K562 (cell line): ENCODE results near the gene PACSIN3. TPM values are rescaled to one million over a fixed set of nuclear protein-coding genes. Genes with fewer than 3 reads are reported as not detected.

ENCODE experiments used
- ATAC-seq: fragments of 200-7000 bp; cut with Tn5 transposase; 3 replicates; pipeline ENCODE4 v1.9.1; 2020; ENCODE audit warnings: moderate library complexity
- BruUV-seq: library from RNA; stranded (reverse); fragments of 400-500 nt; replicated peaks from 2 replicates; lab custom pipeline; 2021; lab: Mats Ljungman, UMichigan
- CTCF ChIA-PET: fragments of 300-600 bp; formaldehyde crosslinking; extraction: SDS; loops from one replicate; lab custom pipeline; 2021; ENCODE audit warnings: low intra/inter-chr PET ratio; lab: Yijun Ruan, JAX
- POLR2A ChIA-PET: fragments of 300-600, 350-650 bp; sonication (Branson Sonifier 250); formaldehyde crosslinking; extraction: SDS; loops from one replicate; lab custom pipeline; 2021; ENCODE audit warnings: antibody characterized with exemption, inconsistent platforms; lab: Yijun Ruan, JAX
- DNase-seq, 4 experiments: peaks; one replicate each; pipeline versions ENCODE4 v3.0.0 to v3.0.0-alpha.2; 2011 to 2018; ENCODE audit warnings: low spot score in 3 of 4, mixed read lengths in 3 of 4; ENCODE audit errors: extremely low read depth in 1 of 4
- FAIRE-seq: peaks from 2 replicates; lab custom pipeline; 2011; peaks lifted over from hg19 to GRCh38; lab: Jason Lieb, UNC
- H2AFZ ChIP-seq: 2 replicates; pipeline ENCODE4 v1.6.0; 2011; ENCODE audit warnings: low read depth, low read length, control low read depth, inconsistent platforms
- H3K27ac ChIP-seq: fragments of 200-600 bp; 3 replicates; pipeline ENCODE4 v1.8.0; 2011; ENCODE audit warnings: low read depth, mild to moderate bottlenecking, control low read depth, inconsistent platforms, low read length, moderate library complexity, mixed read lengths; ENCODE audit errors: extremely low read depth
- H3K27me3 ChIP-seq, 2 experiments: fragments of 300-600 bp in 1 of 2; 2 replicates in 1 of 2; 3 replicates in 1 of 2; pipeline versions ENCODE4 v1.6.0 to v1.8.0; 2011; ENCODE audit warnings: inconsistent platforms in 2 of 2, low read length in 2 of 2, mild to moderate bottlenecking in 1 of 2, mixed read lengths in 1 of 2, moderate library complexity in 1 of 2; ENCODE audit not compliant: control insufficient read depth in 2 of 2, insufficient read depth in 2 of 2
- H3K36me3 ChIP-seq: fragments of 300-600 bp; 3 replicates; pipeline ENCODE4 v1.8.0; 2011; ENCODE audit warnings: mild to moderate bottlenecking, low read length, inconsistent platforms; ENCODE audit not compliant: control insufficient read depth, insufficient read depth
- H3K4me1 ChIP-seq, 2 experiments: fragments of 200-600 bp in 1 of 2; replicated peaks in 1 of 2; 2 replicates in 1 of 2; 3 replicates in 1 of 2; pipeline versions ENCODE4 v1.5.1 to v1.8.0; 2011; ENCODE audit warnings: inconsistent platforms in 2 of 2, low read length in 2 of 2, mild to moderate bottlenecking in 1 of 2, mixed read lengths in 1 of 2, moderate library complexity in 1 of 2; ENCODE audit not compliant: control insufficient read depth in 2 of 2, insufficient read depth in 2 of 2
- H3K4me2 ChIP-seq: 2 replicates; pipeline ENCODE4 v1.6.1; 2011; ENCODE audit warnings: low read length, control low read depth, inconsistent platforms, mixed read lengths; ENCODE audit not compliant: insufficient read depth
- H3K4me3 ChIP-seq: fragments of 200-600 bp; sonication (generic), shearing (Covaris generic); 2 replicates; pipeline ENCODE4 v1.5.1; 2016; ENCODE audit warnings: control low read depth, inconsistent platforms
- H3K79me2 ChIP-seq: fragments of 200-600 bp; 3 replicates; pipeline ENCODE4 v1.8.0; 2011; ENCODE audit warnings: low read length, inconsistent platforms; ENCODE audit not compliant: control insufficient read depth, insufficient read depth
- H3K9ac ChIP-seq, 2 experiments: 2 replicates each; pipeline versions ENCODE4 v1.6.0 to v1.6.1; 2011; ENCODE audit warnings: low read depth in 2 of 2, low read length in 2 of 2, control low read depth in 1 of 2, inconsistent platforms in 1 of 2, mild to moderate bottlenecking in 1 of 2, mixed read lengths in 1 of 2; ENCODE audit not compliant: insufficient read depth in 1 of 2
- H3K9me1 ChIP-seq: one replicate; pipeline ENCODE4 v1.6.0; 2011; ENCODE audit warnings: inconsistent platforms, mild to moderate bottlenecking, low read length, moderate library complexity; ENCODE audit not compliant: control insufficient read depth, insufficient read depth
- H3K9me3 ChIP-seq: replicated peaks from 2 replicates; pipeline ENCODE4 v1.5.1; 2011; ENCODE audit warnings: low read depth, low read length, inconsistent platforms; ENCODE audit not compliant: control insufficient read depth, insufficient read depth
- H4K20me1 ChIP-seq: replicated peaks from 2 replicates; pipeline ENCODE4 v1.6.1; 2011; ENCODE audit warnings: low read length, inconsistent platforms, mixed read lengths; ENCODE audit not compliant: control insufficient read depth, insufficient read depth
- ATF3 ChIP-seq, 2 experiments: fragments of 450-650 bp in 1 of 2; sonication (generic) in 1 of 2; formaldehyde crosslinking in 1 of 2; IDR thresholded peaks in 1 of 2; conservative IDR thresholded peaks in 1 of 2; 2 replicates each; pipeline versions ENCODE4 v1.6.1 to v1.8.1; 2016 to 2023; ENCODE audit warnings: mild to moderate bottlenecking in 2 of 2, moderate library complexity in 2 of 2, inconsistent platforms in 1 of 2, missing genetic modification reagents in 1 of 2
- ETV5 ChIP-seq: sonication (generic); formaldehyde crosslinking; IDR thresholded peaks from 2 replicates; pipeline ENCODE4 v1.4.0; 2020; ENCODE audit warnings: low read depth, mild to moderate bottlenecking, missing genetic modification reagents
- HOXB6 ChIP-seq: fragments of 250-450 bp; sonication (Bioruptor Pico); IDR thresholded peaks from 2 replicates; pipeline ENCODE4 v1.5.1; 2022; ENCODE audit warnings: mild to moderate bottlenecking, borderline replicate concordance
- ILF3 ChIP-seq: fragments of 450-650 bp; IDR thresholded peaks from 2 replicates; pipeline ENCODE4 v1.6.1; 2018; ENCODE audit warnings: antibody characterized with exemption, mild to moderate bottlenecking, moderate library complexity, borderline replicate concordance
- POLR2AphosphoS5 ChIP-seq: IDR thresholded peaks from 2 replicates; pipeline ENCODE4 v1.6.1; 2011; ENCODE audit warnings: mild to moderate bottlenecking, low read depth, low read length, moderate library complexity; ENCODE audit not compliant: control insufficient read depth, insufficient read depth
- RB1 ChIP-seq: fragments of 450-650 bp; IDR thresholded peaks from 2 replicates; pipeline ENCODE4 v1.6.1; 2017; ENCODE audit warnings: low read depth, mild to moderate bottlenecking
- SAP30 ChIP-seq: fragments of 200-600 bp; sonication (generic); IDR thresholded peaks from 2 replicates; pipeline ENCODE4 v1.6.1; 2012; ENCODE audit warnings: borderline replicate concordance, low read depth, mild to moderate bottlenecking, moderate library complexity, low read length, control low read depth, inconsistent platforms; ENCODE audit not compliant: insufficient read depth, poor library complexity, severe bottlenecking
- SRF ChIP-seq, 2 experiments: fragments of 250-450, 450-650 bp in 1 of 2; sonication (Bioruptor Pico) in 1 of 2; sonication (generic) in 1 of 2; formaldehyde crosslinking; IDR thresholded peaks; 2 replicates each; pipeline versions ENCODE4 v1.5.0 to v1.5.1; 2020 to 2022; ENCODE audit warnings: mild to moderate bottlenecking in 1 of 2, missing genetic modification reagents in 1 of 2
- ZBED1 ChIP-seq: IDR thresholded peaks from 2 replicates; pipeline ENCODE4 v1.6.1; 2014
- ZNF436 ChIP-seq: fragments of 250-450, 450-650 bp; sonication (Bioruptor Pico); formaldehyde crosslinking; IDR thresholded peaks from 2 replicates; pipeline ENCODE4 v1.7.0; 2020; ENCODE audit warnings: mild to moderate bottlenecking
- WGBS: fragments of 100-300 bp; shearing (Covaris generic); methylation state at CpG from one replicate; pipeline ENCODE4 v1.1.6; 2016; ENCODE audit warnings: low coverage, mixed read lengths; ENCODE audit not compliant: insufficient coverage; ENCODE audit errors: missing lambda C conversion rate; 5-methylcytosine and 5-hydroxymethylcytosine counted together
- in situ Hi-C: fragments of 300-500 bp; cut with MboI; formaldehyde crosslinking; loops from 4 replicates; pipeline ENCODE4 v1.15.0; 2018; ENCODE audit warnings: inconsistent platforms, mixed read lengths
- intact Hi-C: fragments of 100-400 bp; cut with micrococcal nuclease; formaldehyde crosslinking; loops from 2 replicates; pipeline ENCODE4 v1.14.2; 2022
- polyA plus RNA-seq, 8 experiments: library from polyadenylated mRNA; depleted of rRNA in 4 of 8; stranded (reverse) in 5 of 8; unstranded in 3 of 8; fragments of >200 nt; fragmentation: Nextera tagmentation in 2 of 8; fragmentation: Illumina TruSeq in 1 of 8; extraction: Ambion mirVana in 2 of 8; extraction: Trizol in 1 of 8; gene quantifications; 2 replicates each; pipeline versions ENCODE4 v1.2.1 to v1.2.3, GENCODE V29; 2011 to 2014; ENCODE audit warnings: inconsistent platforms in 1 of 8, missing spikeins in 1 of 8
- total RNA-seq, 7 experiments: library from RNA; depleted of rRNA in 6 of 7; stranded (reverse); fragments of >200 nt in 6 of 7; fragmentation: Illumina TruSeq in 2 of 7; extraction: Trizol in 2 of 7; gene quantifications; 2 replicates each; pipeline versions ENCODE4 v1.2.1 to v1.2.3, GENCODE V29; 2011 to 2021; ENCODE audit warnings: low replicate concordance in 1 of 7
- TF ChIP-seq, protein P1 (sequence below): fragments of 450-650 bp; IDR thresholded peaks from 2 replicates; pipeline ENCODE4 v1.6.1; 2016; ENCODE audit warnings: antibody characterized with exemption

PACSIN3 gene
- total and polyA plus RNA-seq, 9 of the 15 experiments (the other 6 are each of a cell fraction or from before 2014, with no cell fraction given), result 0.13 to 18.1 (median 7.1) TPM

- TF ChIP-seq HOXB6 (CRISPR knock-in tag) (no peak), SAP30 (no peak), ETV5 (CRISPR knock-in tag) (no peak), SRF (CRISPR knock-in tag; IDR thresholded peaks at IDR 0.05) (no peak), ATF3 (IDR thresholded peaks at IDR 0.05) (no peak), ATF3 (CRISPR knock-in tag; conservative IDR thresholded peaks at IDR 0.05) (no peak)
Measured at GRCh38 chr11:47158242-47158641, 28.0 kb downstream of the PACSIN3 start (continued).

- intact Hi-C loops, result no loop called here
- BruUV-seq, result no TSS peak
Measured at GRCh38 chr11:47157805-47158204, 28.4 kb downstream of the PACSIN3 start.

More at GRCh38 chr11:47157805-47158204, 28.4 kb downstream of the PACSIN3 start:
- no peaks in the 10 kb centered on the region for H3K9me3 ChIP-seq
- no peak overlapping the region for H3K27ac ChIP-seq
- CTCF ChIA-PET, result interaction anchor here (1.1 kb wide), 1 partner anchor 8 kb away, joined by 3 read pairs; no protein-coding TSS in a partner anchor
- POLR2A ChIA-PET, result interaction anchor here (0.6 to 1.4 kb wide), 6 partner anchors 9 to 357 kb away, joined by 3 to 7 read pairs (median 4); no protein-coding TSS in a partner anchor
- H3K4me1 ChIP-seq, result peaks cover 0 to 17% of the 10 kb centered on the region in 2 experiments; a peak in 2 of 5 replicates
- H3K4me2 ChIP-seq, result no peak overlapping the region
- no peaks in the 10 kb centered on the region for H3K27me3 ChIP-seq
- WGBS, result 54% methylated on average over 8 of the region's 8 CpGs
- DNase-seq, result no peak
- H3K9ac ChIP-seq, result no peak overlapping the region
- peaks cover 31% of the 10 kb centered on the region; the same call in 1 of the 2 replicates for H4K20me1 ChIP-seq
- H3K79me2 ChIP-seq, result no peaks in the 10 kb centered on the region
- H3K4me3 ChIP-seq, result no peak overlapping the region
- H3K36me3 ChIP-seq, result peaks cover 2% of the 10 kb centered on the region; the same call in 2 of the 3 replicates
- TF ChIP-seq ILF3 (no peak), ZBED1 (no peak), RB1 (no peak), ZNF436 (CRISPR knock-in tag) (no peak), POLR2AphosphoS5 (no peak)
- TF ChIP-seq, protein P1, sequence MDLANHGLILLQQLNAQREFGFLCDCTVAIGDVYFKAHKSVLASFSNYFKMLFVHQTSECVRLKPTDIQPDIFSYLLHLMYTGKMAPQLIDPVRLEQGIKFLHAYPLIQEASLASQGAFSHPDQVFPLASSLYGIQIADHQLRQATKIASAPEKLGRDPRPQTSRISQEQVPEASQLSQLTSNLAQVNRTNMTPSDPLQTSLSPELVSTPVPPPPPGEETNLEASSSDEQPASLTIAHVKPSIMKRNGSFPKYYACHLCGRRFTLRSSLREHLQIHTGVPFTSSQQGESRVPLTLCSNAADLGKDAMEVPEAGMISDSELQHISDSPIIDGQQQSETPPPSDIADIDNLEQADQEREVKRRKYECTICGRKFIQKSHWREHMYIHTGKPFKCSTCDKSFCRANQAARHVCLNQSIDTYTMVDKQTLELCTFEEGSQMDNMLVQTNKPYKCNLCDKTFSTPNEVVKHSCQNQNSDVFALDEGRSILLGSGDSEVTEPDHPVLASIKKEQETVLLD, result no peak
- FAIRE-seq, result no peak
- no peak for ATAC-seq
- in situ Hi-C loops, result no loop called here
- H3K9me1 ChIP-seq, result peaks cover 2% of the 10 kb centered on the region
- H2AFZ ChIP-seq, result no peak overlapping the region
